Motor neuron (in vitro differentiated cells): ENCODE data around the gene CARMIL1. TPM values are rescaled to one million over a fixed set of nuclear protein-coding genes. Genes with fewer than 3 reads are reported as not detected.
"Not testable (repeated sequence)": the region's sequence is repeated elsewhere in the genome, so short reads cannot be mapped to it uniquely, and the experiment has no call there.

Experiments used
- ATAC-seq, 8 experiments: fragments of 200-7000 bp; cut with Tn5 transposase; replicated peaks in 6 of 8; 2 replicates each; pipeline ENCODE4 v1.8.0; 2021; ENCODE audit warnings: mild to moderate bottlenecking in 8 of 8, moderate library complexity in 8 of 8
- H3K27ac ChIP-seq, 2 donors: fragments of 250-450 bp; sonication (Bioruptor Pico); 2 replicates each; pipeline ENCODE4 v1.9.0; 2021; ENCODE audit warnings: antibody characterized with exemption in 2 of 2, mild to moderate bottlenecking in 2 of 2, moderate library complexity in 1 of 2
- H3K4me1 ChIP-seq, 2 donors: fragments of 250-450 bp; sonication (Bioruptor Pico); replicated peaks in 1 of 2; 2 replicates each; pipeline ENCODE4 v1.6.1; 2021; ENCODE audit warnings: antibody characterized with exemption in 2 of 2, mild to moderate bottlenecking in 2 of 2, moderate library complexity in 1 of 2
- H3K4me3 ChIP-seq, 5 donors: fragments of 250-450 bp; sonication (Bioruptor Pico); 2 replicates each; pipeline ENCODE4 v1.9.0; 2021; ENCODE audit warnings: antibody characterized with exemption in 5 of 5, mild to moderate bottlenecking in 5 of 5, moderate library complexity in 4 of 5
- WGBS, 10 experiments: fragments of 450-650 bp; shearing (Covaris generic); methylation state at CpG; one replicate each; pipeline ENCODE4 v1.0.0; 2022; 5-methylcytosine and 5-hydroxymethylcytosine counted together
- in situ Hi-C, 9 experiments: fragments of 400-800 bp; cut with MboI; loops; one replicate each; pipeline ENCODE4 v1.15.0; 2021; ENCODE audit warnings: low sequenced_read_pairs in 9 of 9, low pct_unique_long_range_greater_than_20kb in 2 of 9; ENCODE audit not compliant: unreplicated experiment in 9 of 9
- total RNA-seq, 8 experiments: library from RNA; unstranded; fragments of 300-600 nt; gene quantifications; 2 replicates each; pipeline versions ENCODE4 v1.2.3 to v1.2.4, GENCODE V29; 2022

CARMIL1 gene
- total RNA-seq, 8 experiments from 2014 or later = 1.7 to 52.5 (median 6.4) TPM

DNA sequence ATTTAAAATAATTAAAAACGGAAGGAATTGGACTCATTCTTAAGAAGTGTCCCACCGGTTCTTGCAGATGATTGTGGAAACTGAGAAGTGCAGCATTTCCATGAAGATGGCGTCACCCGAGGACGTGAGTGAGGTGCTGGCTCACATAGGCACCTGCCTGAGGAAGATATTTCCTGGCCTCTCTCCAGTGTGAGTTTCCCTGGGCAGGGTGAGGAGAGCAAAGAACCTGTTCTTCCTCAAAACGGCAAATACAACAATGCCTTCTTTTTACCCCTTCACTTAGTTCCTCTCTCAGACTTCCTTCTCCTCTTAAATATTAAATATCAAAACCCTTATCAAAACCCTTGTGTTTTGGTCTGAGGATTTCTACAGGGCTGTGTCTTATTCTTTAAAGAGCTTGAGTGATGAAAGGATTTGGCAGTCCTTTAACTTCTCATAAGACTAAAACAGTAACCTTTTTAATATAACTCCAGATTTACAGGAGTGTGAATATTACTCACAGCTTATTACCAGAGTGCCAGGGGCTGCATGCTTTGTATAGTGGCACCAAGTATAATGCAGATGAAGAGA is 156.3 kb downstream of the CARMIL1 start:
- Histone ChIP-seq H3K4me3 (no peak overlapping the region), H3K4me1 (no peaks in the 10 kb centered on the region), H3K27ac (no peak overlapping the region)
- 79 to 100% (median 90%) methylated on average over 2 to 6 of the region's 6 CpGs; no CpG with 5 or more reads in 1 of the 10 experiments for WGBS, 10 experiments
- in situ Hi-C loops = no loop called here
- no peak for ATAC-seq

DNA sequence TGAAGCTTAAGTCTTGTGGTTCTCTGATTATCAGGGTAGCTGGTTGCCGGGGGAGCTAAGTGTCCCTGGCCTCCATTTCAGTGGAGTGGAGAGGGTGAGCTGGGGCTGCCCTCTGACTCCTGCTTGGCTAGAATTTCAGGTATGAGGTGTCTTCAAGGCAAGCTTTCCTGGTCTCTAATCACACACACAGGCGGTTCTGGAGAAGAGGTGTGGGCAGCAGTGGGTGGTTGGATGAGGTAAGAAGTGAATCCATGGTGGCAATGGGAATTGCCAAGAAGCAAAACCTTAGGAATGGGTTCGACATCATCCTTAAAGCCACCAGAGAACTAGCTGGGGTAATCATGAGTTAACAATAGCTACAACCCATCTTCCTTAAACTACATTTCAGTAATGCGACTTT is 157.6 kb downstream of the CARMIL1 start:
- in situ Hi-C loops = no loop called here
- no peaks in the 10 kb centered on the region for H3K4me1 ChIP-seq
- H3K27ac ChIP-seq = no peak overlapping the region
- ATAC-seq = no peak
- 0 to 100% (median 86%) methylated on average over 1 to 3 of the region's 4 CpGs; no CpG with 5 or more reads in 3 of the 10 experiments for WGBS, 10 experiments
- H3K4me3 ChIP-seq = no peak overlapping the region

DNA sequence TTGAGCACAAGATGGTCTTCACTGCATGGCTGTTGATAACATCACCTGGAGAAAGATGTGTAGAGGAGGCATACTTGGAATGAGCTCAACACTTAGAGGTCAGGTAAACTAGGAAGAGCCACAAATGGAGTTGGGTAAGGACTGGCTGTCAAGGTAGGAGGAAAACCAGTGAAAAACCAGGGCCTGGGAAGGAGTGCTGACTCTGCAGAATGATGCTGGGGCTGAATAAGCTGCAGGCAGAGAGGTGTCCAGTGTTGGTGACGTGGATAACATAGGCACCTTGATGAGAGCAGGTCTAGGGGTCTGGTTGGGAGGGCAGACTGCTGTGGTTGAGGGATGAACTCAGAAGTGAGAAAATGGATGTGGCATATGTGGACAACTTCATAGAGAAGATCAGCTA is 160.2 kb downstream of the CARMIL1 start:
- no peak overlapping the region for H3K27ac ChIP-seq
- in situ Hi-C loops = no loop called here
- WGBS, 10 experiments = 33 to 100% (median 90%) methylated on average over 1 of the region's 1 CpG; no CpG with 5 or more reads in 4 of the 10 experiments
- no peak for ATAC-seq
- H3K4me3 ChIP-seq = no peak overlapping the region
- no peaks in the 10 kb centered on the region for H3K4me1 ChIP-seq

DNA sequence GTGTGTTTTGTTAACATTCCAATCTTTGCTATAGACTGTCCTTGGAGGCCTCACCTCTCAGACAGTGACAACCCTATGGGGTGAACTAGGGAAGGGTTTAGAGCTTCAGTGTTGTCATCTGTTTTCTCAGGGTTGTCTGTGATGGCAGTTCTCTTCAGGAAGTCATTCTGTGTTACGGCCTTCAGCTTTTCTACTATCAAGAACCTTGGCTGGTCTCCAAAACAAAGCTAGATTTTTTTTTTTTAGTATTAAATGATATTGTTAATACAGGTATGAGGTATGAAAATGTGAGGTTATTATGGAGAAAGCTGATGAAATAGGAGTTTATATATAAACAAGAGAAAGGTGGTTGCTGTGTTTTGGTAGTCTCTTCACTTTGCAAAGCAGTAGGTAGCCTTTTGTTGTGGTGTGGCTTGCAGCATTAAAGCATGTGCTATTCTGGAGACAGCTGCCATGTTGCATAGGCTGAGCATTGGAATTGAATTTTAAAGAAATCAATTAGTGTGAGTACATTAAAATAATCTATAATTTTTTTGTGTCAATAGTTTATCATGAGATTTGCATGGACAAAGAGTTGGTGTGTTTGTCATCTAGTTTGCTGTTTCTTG is 162.6 kb downstream of the CARMIL1 start:
- peak in 1 of 8 experiments; percentile 35 for ATAC-seq
- H3K4me1 ChIP-seq = no peaks in the 10 kb centered on the region
- 83 to 100% (median 93%) methylated on average over 1 of the region's 1 CpG; no CpG with 5 or more reads in 4 of the 10 experiments for WGBS, 10 experiments
- no peak overlapping the region for H3K27ac ChIP-seq
- H3K4me3 ChIP-seq = no peak overlapping the region
- in situ Hi-C loops = no loop called here

DNA sequence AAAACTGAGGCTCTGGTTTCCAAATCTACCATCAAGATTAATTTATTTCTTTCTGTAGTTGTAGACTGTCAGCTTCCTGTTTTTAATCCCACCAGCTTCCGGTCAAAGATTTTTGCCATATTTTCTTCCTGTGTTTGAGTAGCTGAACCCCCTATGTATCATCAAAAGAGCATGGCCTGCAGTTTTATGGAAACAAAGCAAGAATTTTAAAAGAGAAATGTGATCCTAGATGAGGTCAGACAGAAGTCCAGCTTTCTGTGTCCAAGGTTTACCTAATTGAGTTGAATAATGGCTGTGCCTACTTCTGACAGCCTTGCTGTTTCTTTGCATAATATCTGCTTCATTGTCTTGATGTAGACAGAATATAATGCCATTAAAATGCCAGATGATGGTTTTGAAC is 163.7 kb downstream of the CARMIL1 start:
- in situ Hi-C loops = no loop called here
- WGBS, 10 experiments = 83 to 100% (median 100%) methylated on average over 1 of the region's 1 CpG; no CpG with 5 or more reads in 3 of the 10 experiments
- peak in 1 of 8 experiments; percentile 48 for ATAC-seq
- Histone ChIP-seq H3K27ac (no peak overlapping the region), H3K4me3 (no peak overlapping the region), H3K4me1 (no peaks in the 10 kb centered on the region)

DNA sequence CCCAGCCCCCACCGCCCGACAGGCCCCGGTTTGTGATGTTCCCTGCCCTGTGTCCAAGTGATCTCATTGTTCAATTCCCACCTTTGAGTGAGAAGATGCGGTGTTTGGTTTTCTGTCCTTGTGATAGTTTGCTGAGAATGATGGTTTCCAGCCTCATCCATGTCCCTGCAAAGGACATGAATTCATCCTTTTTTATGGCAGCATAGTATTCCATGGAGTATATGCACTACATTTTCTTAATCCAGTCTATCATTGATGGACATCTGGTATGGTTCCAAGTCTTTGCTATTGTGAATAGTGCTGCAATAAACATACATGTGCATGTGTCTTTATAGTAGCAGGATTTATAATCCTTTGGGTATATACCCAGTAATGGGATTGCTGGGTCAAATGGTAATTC is 165.3 kb downstream of the CARMIL1 start:
- ATAC-seq, H3K4me3 ChIP-seq, H3K27ac ChIP-seq, H3K4me1 ChIP-seq, in situ Hi-C loops: not testable (repeated sequence)
- WGBS, 10 experiments = 62 to 100% (median 100%) methylated on average over 1 to 3 of the region's 4 CpGs; no CpG with 5 or more reads in 5 of the 10 experiments

DNA sequence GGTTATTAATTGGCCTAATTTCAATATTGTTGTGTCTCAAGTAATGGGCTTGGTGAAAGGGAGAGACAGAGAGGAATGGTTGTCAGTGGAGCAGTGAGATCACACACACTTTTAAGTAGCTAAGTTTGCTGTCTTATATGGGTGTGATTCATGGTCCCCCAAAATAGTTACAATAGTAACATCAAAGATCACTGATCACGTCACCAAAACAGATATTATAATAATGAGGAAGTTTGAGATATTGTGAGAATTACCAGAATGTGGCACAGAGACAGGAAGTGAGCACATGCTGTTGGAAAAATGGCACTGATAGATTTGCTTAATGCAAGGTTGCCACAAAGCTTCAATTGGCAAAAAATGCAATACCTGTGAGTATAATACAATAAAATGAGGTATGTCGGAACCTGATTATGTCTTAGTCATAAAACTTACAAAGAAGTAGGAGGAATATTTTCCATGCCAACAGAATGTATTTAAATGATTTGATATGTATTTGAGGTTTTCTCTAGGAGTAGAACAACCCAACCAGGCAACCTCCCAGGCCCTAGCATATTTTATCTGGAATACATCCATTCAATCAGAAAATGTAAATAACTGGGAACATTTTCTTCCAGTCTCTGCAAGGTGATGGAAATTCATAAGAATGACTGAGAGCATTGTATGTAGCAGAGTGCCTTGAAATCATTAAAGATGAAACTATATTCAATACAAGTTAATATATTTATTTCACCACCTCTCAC is 167.8 kb downstream of the CARMIL1 start:
- no peak overlapping the region for H3K27ac ChIP-seq
- in situ Hi-C loops = no loop called here

DNA sequence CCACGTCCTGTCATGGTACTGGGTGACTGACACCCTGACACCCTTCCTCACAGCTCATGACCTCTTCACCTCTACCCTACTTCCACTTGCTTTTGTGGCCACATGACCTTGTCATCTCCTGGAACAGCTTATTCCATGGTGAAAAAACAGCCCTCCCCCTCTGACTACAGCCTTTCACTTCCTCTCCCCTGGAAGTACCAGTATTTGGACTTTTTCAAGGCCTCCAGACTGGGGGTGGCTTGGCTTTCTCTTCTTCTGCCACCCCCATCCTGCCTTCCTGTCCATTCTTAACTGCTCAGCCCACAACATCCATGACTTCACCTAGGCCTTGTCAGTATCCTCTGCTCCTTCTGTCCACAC is 168.4 kb downstream of the CARMIL1 start:
- peak in 1 of 8 experiments; percentile 48 for ATAC-seq
- in situ Hi-C loops = no loop called here
- 50 to 100% (median 80%) methylated on average over 1 of the region's 1 CpG; no CpG with 5 or more reads in 5 of the 10 experiments for WGBS, 10 experiments

More for the DNA sequence above, 167.8 kb downstream of the CARMIL1 start:
- peaks cover 4 to 9% of the 10 kb centered on the region in 2 donors for H3K4me1 ChIP-seq
- ATAC-seq = no peak
- 81 to 100% (median 95%) methylated on average over 1 to 2 of the region's 2 CpGs; no CpG with 5 or more reads in 1 of the 10 experiments for WGBS, 10 experiments
- no peak overlapping the region for H3K4me3 ChIP-seq

DNA sequence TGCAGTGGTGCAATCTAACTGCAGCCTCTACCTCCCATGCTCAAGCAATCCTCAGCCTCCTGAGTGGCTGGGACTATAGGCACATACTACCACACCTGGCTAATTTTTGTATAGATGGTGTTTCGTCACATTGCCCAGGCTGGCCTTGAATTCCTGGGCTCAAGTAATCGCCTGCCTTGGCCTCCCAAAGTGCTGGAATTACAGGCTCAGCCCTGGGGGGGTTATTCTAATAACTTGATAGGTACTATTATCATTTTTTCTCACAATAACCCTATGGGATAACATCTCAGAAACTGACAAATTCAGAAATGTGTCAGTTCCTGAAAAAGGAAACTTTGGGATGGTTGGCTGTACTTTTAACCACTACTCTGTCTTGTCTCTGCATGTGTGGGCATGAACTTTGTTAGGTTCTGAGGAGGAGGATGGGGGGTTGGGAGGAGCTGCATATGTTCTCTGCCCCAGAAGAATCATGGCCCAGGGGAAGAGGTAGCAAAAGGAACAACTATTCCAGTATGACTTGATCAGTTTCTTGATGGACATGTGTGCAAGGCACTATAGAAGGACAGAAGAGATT is 169.9 kb downstream of the CARMIL1 start:
- WGBS, 10 experiments = 42 to 100% (median 92%) methylated on average over 1 to 2 of the region's 2 CpGs; no CpG with 5 or more reads in 4 of the 10 experiments
- ATAC-seq = no peak

More for the DNA sequence above, 168.4 kb downstream of the CARMIL1 start:
- no peak overlapping the region for H3K4me3 ChIP-seq
- H3K27ac ChIP-seq = no peak overlapping the region
- peaks cover 4 to 9% of the 10 kb centered on the region in 2 donors for H3K4me1 ChIP-seq

DNA sequence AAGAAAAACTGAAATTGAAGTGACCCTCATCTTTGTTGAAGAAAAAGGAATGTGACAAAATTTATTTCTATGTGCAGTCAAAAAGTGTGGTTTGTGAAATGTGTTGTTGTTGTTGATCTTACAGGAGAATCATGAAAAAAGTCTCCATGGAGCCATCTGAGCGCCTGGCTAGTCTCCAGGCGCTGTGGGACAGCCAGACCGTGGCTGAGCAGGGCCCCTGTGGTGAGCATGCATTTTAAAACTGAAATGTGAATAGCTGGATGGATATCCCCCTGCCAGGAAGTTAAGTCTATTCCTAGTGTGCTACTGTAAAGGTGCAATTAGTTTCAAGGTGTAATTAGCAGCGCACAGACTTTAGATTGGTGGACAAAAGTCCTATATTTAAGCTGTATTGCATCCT is 170.6 kb downstream of the CARMIL1 start:
- 24 to 67% (median 41%) methylated on average over 1 to 4 of the region's 4 CpGs; no CpG with 5 or more reads in 2 of the 10 experiments for WGBS, 10 experiments
- ATAC-seq = peak in 3 of 8 experiments; percentile 20 to 76 (median 41)
- Histone ChIP-seq H3K27ac (no peak overlapping the region), H3K4me1 (peaks cover 4 to 9% of the 10 kb centered on the region in 2 donors), H3K4me3 (no peak overlapping the region)
- in situ Hi-C loops = no loop called here

More for the DNA sequence above, 169.9 kb downstream of the CARMIL1 start:
- H3K27ac ChIP-seq = no peak overlapping the region
- H3K4me3 ChIP-seq = no peak overlapping the region
- in situ Hi-C loops = no loop called here
- peaks cover 4 to 9% of the 10 kb centered on the region in 2 donors for H3K4me1 ChIP-seq

DNA sequence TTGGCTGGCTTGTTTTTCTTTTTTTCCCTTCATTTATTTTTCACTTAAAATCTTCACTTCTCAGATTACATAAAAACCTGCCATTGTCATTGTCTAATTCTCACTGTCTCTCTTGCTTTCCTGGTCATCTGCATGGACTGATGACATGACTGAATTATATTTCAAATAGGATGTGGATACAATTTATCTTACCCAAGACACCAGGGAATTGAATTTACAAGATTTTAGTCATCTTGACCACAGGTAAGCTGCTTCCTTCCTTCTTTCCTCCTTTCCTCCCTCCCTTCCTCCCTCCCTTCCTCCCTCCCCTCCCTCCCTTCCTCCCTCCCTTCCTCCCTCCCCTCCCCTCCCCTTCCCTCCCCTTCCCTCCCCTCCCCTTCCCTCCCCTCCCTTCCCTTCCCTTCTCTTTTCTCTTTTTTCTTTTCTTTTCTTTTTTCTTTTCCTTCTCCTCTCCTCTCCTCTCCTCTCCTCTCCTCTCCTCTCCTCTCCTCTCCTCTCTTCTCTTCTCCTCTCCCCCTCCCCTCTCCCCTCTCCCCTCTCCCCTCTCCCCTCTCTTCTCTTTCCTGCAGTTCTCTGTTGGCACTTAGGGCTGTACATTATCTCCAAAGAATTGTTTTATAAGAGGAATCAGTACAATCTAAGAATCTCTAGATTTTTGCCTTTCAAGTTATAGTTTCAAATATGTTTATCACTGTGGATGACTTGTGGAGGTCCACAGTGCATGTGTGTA is 171.5 kb downstream of the CARMIL1 start:
- in situ Hi-C loops = no loop called here
- no peak overlapping the region for H3K27ac ChIP-seq
- no peak for ATAC-seq
- H3K4me1 ChIP-seq = peaks cover 4 to 9% of the 10 kb centered on the region in 2 donors
- H3K4me3 ChIP-seq = no peak overlapping the region

DNA sequence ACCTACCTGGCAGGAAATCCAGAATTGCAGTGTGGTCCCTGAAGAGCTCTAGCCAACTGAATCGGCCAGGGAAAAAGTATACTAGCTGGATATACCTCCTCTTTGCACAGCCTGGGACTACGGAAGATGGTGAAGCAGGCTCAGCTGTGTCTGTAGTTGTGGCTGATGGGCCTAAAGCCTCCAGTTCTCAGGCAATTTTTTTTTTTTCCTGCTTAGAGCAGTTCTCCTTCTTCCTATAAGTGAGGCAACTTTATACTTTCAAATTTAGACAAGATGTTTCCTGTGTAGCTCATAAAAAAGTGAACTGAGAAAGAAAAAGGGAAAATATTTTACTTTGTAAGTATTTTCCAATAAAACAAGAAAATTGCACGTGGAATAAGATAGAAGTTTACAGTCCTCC is 172.9 kb downstream of the CARMIL1 start:
- in situ Hi-C loops = no loop called here
- WGBS, 10 experiments = 67 to 89% (median 77%) methylated on average over 1 to 2 of the region's 3 CpGs; no CpG with 5 or more reads in 2 of the 10 experiments
- no peak for ATAC-seq
- Histone ChIP-seq H3K4me1 (peaks cover 4 to 13% of the 10 kb centered on the region in 2 donors), H3K4me3 (no peak overlapping the region), H3K27ac (no peak overlapping the region)
